NOMO-1 treated with DMSO at 0.1 percent for 48 hours (cell line): ENCODE results near the gene ZDHHC20.
A peak's percentile ranks its signal among the peaks of the same experiment; 100 is the strongest.

ENCODE experiments used
- DNase-seq: peaks from one replicate; lab custom pipeline; 2025; ENCODE audit not compliant: unreplicated experiment; lab: John Stamatoyannopoulos, UW

ZDHHC20 gene

DNA sequence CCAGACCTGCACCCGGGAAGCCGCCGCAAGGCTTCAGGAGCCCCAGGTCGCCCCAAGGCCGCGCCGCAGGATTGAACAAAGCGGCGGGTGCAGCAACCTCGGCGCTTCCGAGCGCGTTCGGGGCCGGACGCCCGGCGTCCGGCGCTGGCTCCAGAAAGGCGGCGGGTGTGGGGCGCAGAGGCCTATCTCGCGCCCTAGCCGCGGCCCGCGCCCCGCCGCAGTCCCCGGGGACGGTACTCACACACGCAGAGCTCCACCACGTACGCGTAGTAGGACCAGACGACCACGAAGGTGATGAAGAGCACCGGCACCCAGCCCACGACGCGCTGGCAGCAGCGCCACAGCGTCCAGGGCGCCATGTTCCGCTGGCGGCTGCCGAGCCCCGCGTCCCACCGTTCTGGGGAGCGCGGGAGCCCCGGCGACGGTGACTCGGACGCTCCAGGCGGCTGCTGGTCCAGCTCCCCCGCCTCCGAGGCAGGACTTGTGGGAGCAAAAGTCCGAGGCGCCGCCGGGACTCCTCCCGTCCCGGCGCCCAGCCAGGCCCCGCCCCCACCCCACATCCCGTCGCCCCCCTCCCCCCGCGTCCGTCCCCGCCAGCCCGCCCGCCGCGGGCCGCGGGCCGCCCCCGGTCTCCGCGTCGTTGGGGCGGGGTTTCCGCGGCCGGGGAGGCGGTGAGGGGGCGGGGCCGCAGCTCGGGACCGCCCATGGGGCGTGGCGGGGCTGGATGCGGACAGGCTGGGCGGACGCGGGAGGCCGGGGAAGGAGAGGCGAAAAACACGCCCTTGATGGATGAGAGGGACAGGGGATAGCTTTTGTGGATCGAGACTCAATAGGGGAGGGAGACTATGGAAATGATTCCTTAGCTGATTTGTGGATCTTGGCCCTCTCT lies at the start of gene ZDHHC20:
ZDHHC20 (minus strand) TSS at position 491 of the 889 bp plus-strand sequence; CDS start at position 359, 132 bp downstream.
- peak; percentile 82 for DNase-seq

- no peak for DNase-seq
Measured at GRCh38 chr13:21504379-21504778, 45.3 kb upstream of the ZDHHC20 start.

- DNase-seq = no peak
Measured at GRCh38 chr13:21501686-21502085, 42.6 kb upstream of the ZDHHC20 start.

DNA sequence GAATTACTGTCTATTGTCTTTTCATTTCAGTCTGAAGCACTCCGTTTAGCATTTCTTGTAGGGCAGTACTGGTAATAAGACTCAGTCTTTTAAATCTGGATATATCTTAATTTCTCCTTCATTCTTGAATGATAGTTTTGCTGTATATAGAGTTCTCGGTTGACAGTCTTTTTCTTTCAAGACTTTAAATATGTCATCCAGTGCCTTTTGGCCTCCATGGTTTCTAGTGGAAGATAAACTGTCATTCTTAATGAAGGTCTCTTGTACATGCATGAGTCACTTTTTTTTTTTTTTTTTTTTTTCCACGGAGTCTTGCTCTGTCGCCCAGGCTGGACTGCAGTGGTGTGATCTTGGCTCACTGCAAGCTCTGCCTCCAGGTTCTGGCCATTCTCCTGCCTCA lies 27.2 kb upstream of the ZDHHC20 start:
- no peak for DNase-seq

DNA sequence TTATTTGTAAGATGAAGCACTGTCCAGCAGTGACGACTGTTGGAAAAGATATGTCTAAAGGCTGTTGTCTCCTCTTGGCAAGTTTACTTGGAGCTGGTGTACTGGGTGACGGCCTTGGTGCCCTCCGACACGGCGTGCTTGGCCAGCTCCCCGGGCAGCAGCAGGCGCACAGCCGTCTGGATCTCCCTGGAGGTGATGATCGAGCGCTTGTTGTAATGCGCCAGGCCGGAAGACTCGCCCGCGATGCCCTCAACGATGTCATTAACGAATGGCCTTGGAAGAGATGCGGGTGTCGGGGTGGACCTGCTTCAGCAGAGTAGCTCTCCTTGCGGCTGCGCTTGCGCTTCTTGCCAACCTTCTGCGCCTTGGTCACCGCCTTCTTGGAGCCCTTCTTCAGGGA lies 24.6 kb upstream of the ZDHHC20 start:
- DNase-seq = no peak

DNA sequence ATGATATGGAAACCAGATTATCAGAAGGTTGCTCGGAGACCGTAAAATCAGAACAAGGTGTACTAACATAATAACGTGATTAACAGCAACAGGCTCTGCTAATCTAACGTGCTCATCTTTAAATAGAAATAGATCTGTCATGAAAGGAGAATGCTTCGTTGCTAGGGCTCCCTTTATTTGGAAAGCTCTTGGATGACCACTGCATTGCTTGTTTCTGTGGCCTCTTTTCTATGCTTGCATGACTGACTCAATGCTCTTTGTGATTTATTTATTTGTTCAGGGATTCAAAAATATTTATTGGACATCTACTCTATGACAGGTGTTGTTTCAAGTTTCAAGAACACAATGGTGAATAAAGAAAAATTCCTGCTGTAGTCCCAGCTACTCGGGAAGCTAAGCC lies 22.3 kb upstream of the ZDHHC20 start:
- no peak for DNase-seq

DNA sequence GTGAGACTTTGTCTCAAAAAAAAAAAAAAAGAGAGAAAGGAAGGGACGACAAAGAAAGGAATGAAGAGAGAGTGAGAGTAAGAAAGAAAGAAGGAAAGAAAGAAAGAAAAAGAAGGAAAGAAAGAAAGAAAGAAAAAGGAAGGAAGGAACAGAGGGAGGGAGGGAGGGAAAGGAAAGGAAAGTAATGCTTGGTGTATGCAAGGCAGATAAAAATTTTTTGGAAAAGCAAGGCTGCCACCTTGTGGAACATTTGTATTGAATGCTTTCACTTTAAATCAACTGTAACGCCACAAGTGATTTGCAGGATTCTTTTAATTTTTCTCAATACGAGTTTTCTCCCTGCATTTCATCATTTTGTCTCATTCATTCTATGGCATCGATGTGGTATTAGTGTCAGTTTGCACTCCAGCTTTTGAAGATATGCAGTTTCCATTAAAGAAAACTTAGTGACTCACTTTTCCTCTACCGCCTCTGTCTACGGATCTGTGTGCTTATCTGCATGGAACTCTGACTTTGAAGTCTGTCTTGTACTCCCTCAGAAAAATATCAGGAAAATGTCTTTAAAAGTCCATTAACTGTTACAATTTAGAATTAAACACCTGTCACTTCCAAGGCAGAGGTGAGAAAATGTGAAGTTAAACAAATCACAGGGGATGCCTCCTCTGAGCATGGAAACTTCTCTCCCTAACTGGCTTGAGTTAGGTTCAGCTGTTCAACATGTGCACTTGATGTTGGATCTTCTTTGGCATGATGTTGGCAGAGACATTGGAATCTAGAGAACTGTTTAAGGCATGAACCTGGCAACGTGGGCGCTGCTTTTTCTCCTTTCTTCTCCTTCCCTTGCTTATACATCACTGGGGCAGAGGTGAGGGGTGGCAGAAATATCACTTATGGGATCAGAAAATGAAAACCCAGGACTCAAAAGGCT lies 20.0 kb upstream of the ZDHHC20 start:
- peak; percentile 72 for DNase-seq

GRCh38 chr13:21476893-21477472 lies 17.9 kb upstream of the ZDHHC20 start:
- DNase-seq = peak; percentile 91

DNA sequence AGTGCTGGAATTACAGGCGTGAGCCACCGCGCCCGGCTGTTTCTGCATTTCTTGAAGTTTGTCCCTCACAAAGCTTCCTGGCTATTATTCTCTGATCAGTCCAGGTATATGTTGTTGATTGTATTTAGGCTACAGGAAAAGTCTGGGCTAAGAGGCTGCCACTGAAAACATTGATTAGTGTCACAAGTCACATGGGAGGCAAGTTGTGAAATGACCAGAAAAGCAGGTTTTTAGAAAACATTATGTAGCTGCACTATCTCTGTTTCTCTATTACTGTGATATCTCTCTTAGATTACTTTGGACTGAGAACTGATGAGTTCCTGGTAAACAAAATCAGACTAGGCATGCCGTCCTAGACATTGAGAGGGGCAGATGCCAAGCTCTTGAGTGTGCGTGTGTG lies 16.0 kb upstream of the ZDHHC20 start:
- DNase-seq = no peak

- no peak for DNase-seq
Measured at GRCh38 chr13:21470785-21471184, 11.7 kb upstream of the ZDHHC20 start.

DNA sequence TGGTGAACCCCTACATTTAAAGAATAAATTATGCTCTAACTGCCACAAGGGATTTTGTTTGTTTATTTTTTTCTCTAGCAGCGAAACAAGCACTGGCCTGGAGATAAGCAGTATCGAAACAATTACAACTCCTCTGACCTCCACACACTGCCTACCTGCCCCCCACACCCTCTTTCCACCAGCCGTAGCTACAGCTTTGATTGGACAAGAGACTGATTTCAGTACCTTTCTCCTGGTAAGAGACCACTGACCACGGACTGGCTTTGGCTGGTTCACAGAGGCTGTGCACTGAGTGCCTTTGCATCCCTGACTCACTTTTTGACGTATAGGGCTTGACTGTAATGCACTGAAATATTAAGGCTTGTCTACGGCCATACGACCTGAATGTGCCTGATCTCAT lies 7.4 kb upstream of the ZDHHC20 start:
- DNase-seq = no peak

GRCh38 chr13:21465710-21466160 lies 6.6 kb upstream of the ZDHHC20 start:
- DNase-seq = no peak

GRCh38 chr13:21463424-21463823 lies 4.3 kb upstream of the ZDHHC20 start:
- no peak for DNase-seq

DNA sequence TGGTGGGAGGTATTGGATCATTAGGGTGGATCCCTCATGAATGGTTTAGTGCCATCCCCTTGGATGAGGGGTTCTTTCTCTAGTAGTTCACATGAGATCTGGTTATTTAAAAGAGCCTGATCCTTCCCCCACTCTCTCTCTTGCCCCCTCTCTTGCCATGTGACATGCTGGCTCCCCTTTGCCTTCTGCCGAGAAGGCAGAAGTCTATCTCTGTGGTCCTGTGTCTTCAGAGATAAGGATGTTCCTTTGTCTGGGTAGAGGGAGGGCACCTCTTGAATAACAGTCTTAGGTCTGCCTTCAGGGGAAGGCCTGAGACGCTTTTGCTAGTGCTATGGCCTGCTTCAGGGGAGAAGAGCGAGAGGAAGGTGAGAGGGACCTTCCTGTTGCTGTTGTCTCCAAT lies 2.0 kb upstream of the ZDHHC20 start:
- no peak for DNase-seq

DNA sequence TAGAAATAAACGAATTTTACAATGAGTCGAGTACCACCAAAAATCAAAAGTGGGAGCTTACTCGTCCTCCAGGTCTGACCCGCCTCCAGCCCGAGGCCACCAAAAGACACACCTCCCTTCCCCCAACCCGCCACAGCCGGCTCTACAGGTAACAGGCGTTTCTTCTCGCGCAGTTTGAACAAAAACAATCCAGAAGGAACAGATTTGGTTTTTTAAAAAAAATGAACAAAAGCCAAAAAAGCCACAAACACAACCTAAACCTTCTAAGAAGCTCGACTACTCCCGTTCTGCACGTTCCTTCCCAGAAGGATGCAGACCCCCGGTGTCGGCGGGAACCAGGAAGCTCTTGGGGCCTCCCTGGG lies 671 bp downstream of the ZDHHC20 start:
- peak; percentile 39 for DNase-seq

- DNase-seq = no peak
Measured at GRCh38 chr13:21453387-21454081, 5.6 kb downstream of the ZDHHC20 start.

- peak; percentile 84 for DNase-seq
Measured at GRCh38 chr13:21450936-21451335, 8.2 kb downstream of the ZDHHC20 start.

GRCh38 chr13:21446656-21447055 lies 12.4 kb downstream of the ZDHHC20 start:
- DNase-seq = no peak

GRCh38 chr13:21445759-21446158 lies 13.3 kb downstream of the ZDHHC20 start:
- DNase-seq = no peak

DNA sequence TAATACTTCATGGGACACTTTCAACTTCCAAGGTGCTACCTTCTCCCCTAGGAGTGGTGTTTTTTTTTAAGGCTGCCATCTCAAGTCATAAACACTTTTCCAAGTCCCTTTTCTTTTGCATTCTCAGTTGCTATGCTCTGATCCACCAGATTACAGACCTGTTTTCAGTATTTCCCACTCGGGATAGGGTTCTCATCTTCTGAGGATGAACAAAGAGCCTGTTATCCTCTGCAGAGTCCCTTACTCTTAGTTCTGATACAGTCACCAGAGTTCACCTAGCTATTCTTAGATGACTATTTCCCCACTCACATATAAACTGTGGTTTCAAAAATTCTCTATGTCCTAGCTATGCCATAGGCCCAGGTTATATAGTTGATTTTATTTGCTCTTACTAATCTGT lies 15.9 kb downstream of the ZDHHC20 start:
- peak; percentile 68 for DNase-seq

GRCh38 chr13:21436582-21436981 lies 22.5 kb downstream of the ZDHHC20 start:
- DNase-seq = no peak
